ACC112 (cell line): ENCODE measurements around the gene COL26A1.
"Not testable (repeated sequence)": the region's sequence is repeated elsewhere in the genome, so short reads cannot be mapped to it uniquely, and the experiment has no call there.

ENCODE experiments used
- H2AFZ ChIP-seq: fragments of 200-600 bp; sonication (generic); one replicate; pipeline ENCODE4 v1.6.0; 2017; ENCODE audit warnings: antibody characterized with exemption, low read length; ENCODE audit not compliant: unreplicated experiment
- H3K27ac ChIP-seq: fragments of 200-600 bp; sonication (generic); 2 replicates; pipeline ENCODE4 v1.5.1; 2014; ENCODE audit warnings: low read depth, mild to moderate bottlenecking, antibody characterized with exemption, low read length, moderate library complexity
- H3K27me3 ChIP-seq: fragments of 200-600 bp; sonication (generic); 2 replicates; pipeline ENCODE4 v1.6.1; 2014; ENCODE audit warnings: mild to moderate bottlenecking, antibody characterized with exemption, low read length, moderate library complexity, mixed read lengths; ENCODE audit not compliant: insufficient read depth
- H3K36me3 ChIP-seq: fragments of 200-600 bp; sonication (generic); 2 replicates; pipeline ENCODE4 v1.6.1; 2016; ENCODE audit warnings: mild to moderate bottlenecking, antibody characterized with exemption, low read length, moderate library complexity, mixed read lengths; ENCODE audit not compliant: insufficient read depth
- H3K4me1 ChIP-seq: fragments of 200-600 bp; sonication (generic); one replicate; pipeline ENCODE4 v1.6.1; 2016; ENCODE audit warnings: low read length, mixed read lengths; ENCODE audit not compliant: insufficient read depth, unreplicated experiment, control insufficient read depth
- H3K4me3 ChIP-seq: fragments of 200-600 bp; sonication (generic); 2 replicates; pipeline ENCODE4 v1.5.1; 2014; ENCODE audit warnings: mild to moderate bottlenecking, low read depth, low read length
- H3K79me2 ChIP-seq: fragments of 200-600 bp; sonication (generic); one replicate; pipeline ENCODE4 v1.6.0; 2016; ENCODE audit warnings: low read length; ENCODE audit not compliant: control insufficient read depth, unreplicated experiment, insufficient read depth

COL26A1 gene

DNA sequence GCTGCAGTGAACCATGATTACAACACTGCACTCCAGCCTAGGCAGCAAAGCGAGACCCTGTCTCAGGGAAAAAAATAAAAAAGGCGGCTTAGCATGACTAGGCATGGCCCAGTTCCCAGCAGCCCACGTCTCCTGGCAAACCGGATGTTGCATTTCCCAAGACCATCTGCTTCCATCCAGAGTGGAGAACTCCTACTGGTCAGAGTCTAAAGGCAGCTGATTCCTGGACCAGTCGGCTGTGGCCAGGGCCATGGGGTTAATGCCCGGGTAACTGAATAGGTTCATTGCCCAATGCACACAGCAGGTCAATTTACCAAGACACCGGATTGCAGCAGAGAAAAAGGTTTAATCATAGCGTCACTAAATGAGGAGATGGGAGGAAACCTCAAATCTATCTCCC lies 133.3 kb downstream of the COL26A1 start:
- Histone ChIP-seq H3K27me3 (peaks cover 38% of the 10 kb centered on the region; the same call in 1 of the 2 replicates), H3K79me2 (no peaks in the 10 kb centered on the region), H2AFZ (no peak overlapping the region), H3K27ac (no peak overlapping the region), H3K36me3 (no peaks in the 10 kb centered on the region), H3K4me1 (no peaks in the 10 kb centered on the region), H3K4me3 (no peak overlapping the region)

DNA sequence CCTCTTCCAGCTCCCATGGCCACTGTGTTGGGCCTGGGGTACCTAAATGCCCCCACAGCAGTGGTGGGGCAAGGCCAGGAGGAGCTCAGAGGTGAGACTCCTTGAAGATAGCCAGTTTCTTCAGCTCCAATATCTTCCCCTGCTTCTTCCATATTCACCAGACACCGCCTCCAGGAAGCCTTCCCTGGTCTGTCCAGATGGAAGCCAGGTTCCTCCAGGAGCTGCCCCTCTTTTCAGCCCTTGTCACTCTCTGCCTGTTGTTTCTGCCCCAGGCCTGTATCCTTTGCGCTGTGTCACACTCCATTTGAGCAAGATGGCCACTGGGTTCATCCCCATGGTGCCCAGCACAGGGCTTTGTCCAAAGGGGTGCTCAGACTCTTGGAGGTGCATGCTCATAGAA lies 138.7 kb downstream of the COL26A1 start:
- no peaks in the 10 kb centered on the region for H3K4me1 ChIP-seq
- peaks cover 26% of the 10 kb centered on the region for H3K27me3 ChIP-seq
- H3K27ac ChIP-seq, result no peak overlapping the region
- no peak overlapping the region for H2AFZ ChIP-seq
- no peaks in the 10 kb centered on the region for H3K36me3 ChIP-seq
- H3K4me3 ChIP-seq, result no peak overlapping the region
- H3K79me2 ChIP-seq, result no peaks in the 10 kb centered on the region

DNA sequence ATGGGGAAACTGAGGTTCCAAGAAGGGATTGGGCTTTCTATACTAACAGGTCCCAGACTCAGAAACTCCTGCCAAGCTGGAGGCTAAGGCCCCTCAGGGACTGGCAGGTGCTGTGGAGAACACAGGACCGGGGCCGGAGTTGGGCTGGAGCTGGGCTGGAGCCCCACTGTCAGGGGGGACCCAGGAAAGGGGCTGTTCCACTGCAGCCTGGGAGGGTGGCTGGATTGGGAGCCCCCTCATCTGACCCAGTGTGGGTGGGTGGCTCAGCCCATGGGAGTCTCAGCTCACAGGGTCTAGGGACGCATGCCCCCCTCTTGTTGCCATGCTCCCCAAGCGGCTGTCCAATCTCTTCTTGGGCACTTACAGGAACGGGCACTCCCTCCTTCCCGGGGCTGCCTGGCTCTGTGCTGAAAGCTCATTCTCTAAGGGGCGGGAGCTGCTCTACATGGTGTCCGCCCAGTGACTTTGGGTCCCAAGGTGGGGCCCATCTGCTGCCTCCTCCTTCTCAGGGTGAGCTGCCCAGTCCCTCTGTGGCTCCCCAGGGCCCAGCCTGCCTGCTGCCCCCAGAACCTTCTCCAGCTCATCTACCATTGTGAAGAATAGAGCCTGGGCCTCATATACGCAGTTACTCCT lies 139.9 kb downstream of the COL26A1 start:
- Histone ChIP-seq H3K36me3 (no peaks in the 10 kb centered on the region), H3K27ac (no peak overlapping the region), H3K27me3 (peaks cover 38% of the 10 kb centered on the region)

DNA sequence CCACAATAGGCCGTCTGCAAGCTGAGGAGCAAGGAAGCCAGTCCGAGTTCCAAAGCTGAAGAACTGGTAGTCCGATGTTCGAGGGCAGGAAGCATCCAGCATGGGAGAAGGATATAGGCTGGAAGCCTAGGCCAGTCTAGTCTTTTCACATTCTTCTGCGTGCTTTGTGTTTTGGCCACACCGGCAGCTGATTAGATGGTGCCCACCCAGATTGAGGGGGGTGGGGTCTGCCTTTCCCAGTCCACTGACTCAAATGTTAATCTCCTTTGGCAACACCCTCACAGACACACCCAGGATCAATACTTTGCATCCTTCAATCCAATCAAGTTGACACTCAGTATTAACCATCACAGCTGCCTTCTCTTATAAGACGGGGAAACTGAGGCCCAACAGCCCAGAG lies 142.8 kb downstream of the COL26A1 start:
- H3K27me3 ChIP-seq, result peaks cover 38% of the 10 kb centered on the region
- not testable (repeated sequence) for H3K27ac ChIP-seq

More for the DNA sequence above, 139.9 kb downstream of the COL26A1 start:
- Histone ChIP-seq H3K79me2 (no peaks in the 10 kb centered on the region), H2AFZ (no peak overlapping the region), H3K4me1 (no peaks in the 10 kb centered on the region), H3K4me3 (no peak overlapping the region)

DNA sequence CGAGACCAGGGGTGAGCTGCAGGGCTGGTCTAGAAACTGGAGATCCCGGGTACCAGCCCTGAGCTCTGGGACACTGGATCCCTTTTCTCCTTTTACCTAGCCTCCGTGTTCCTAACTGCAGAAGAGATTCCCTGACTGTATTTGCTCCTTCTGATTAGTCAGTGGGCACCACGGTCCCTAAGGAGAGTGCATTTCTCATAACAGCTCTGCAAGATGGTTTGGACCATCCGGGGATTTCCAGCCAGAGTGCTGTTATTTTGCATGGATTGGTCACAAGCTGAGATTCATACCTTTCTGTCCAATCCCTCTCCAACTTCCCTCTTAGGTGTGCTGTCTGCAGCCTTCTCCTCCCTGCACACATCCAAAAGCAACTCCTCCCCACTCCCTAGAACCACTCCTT lies 143.9 kb downstream of the COL26A1 start:
- no peaks in the 10 kb centered on the region for H3K4me1 ChIP-seq
- H3K27me3 ChIP-seq, result peaks cover 39% of the 10 kb centered on the region
- H3K4me3 ChIP-seq, result no peak overlapping the region
- H3K79me2 ChIP-seq, result no peaks in the 10 kb centered on the region
- H3K27ac ChIP-seq, result no peak overlapping the region
- H2AFZ ChIP-seq, result no peak overlapping the region
- no peaks in the 10 kb centered on the region for H3K36me3 ChIP-seq

More for the DNA sequence above, 142.8 kb downstream of the COL26A1 start:
- H3K4me3 ChIP-seq, H2AFZ ChIP-seq, H3K4me1 ChIP-seq, H3K79me2 ChIP-seq, H3K36me3 ChIP-seq: not testable (repeated sequence)

DNA sequence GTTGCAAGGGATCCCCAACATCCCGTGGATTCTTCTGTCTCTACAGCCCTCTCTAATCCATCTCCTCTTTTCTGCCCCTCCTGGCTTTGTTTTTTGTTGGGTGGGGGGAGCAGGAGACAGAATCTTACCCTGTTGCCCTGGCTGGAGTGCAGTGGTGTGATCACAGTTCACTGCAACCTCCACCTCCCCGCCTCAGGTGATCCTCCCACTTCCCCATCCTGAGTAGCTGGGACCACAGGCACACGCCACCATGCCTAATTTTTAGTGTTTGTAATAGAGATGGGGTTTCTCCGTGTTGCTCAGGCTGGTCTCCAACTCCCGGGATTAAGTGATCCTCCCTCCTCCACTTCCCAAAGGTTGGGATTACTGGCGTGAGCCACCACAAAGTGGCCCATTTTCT lies 144.7 kb downstream of the COL26A1 start:
- Histone ChIP-seq H3K4me3 (no peak overlapping the region), H3K4me1 (no peaks in the 10 kb centered on the region), H3K36me3 (no peaks in the 10 kb centered on the region), H3K27me3 (peaks cover 42% of the 10 kb centered on the region), H2AFZ (no peak overlapping the region), H3K79me2 (no peaks in the 10 kb centered on the region), H3K27ac (no peak overlapping the region)

DNA sequence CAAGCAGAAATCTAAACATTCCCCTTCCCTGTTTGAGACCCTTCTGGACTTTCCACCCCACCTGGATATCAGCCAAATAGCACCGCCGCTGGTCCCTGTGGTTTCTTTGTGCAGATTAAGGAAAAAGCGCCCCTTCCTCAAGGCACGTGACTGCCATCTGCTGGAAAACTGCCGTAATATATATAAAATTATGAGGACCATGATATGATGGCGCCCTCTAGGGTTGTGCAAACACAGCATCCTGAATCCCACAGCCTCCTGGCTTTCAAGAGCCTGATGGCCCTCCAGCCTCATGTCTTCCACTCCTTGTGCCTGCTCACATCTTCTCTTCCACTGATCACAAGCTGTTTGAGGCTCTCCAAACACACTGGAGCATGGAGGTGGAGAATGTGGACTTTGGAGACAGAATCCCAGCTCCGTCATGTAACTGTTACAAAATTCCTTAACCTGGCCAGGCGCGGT lies 145.1 kb downstream of the COL26A1 start:
- Histone ChIP-seq H3K4me1 (no peaks in the 10 kb centered on the region), H3K4me3 (no peak overlapping the region), H3K79me2 (no peaks in the 10 kb centered on the region), H2AFZ (no peak overlapping the region), H3K27ac (no peak overlapping the region), H3K36me3 (no peaks in the 10 kb centered on the region), H3K27me3 (peaks cover 46% of the 10 kb centered on the region)

DNA sequence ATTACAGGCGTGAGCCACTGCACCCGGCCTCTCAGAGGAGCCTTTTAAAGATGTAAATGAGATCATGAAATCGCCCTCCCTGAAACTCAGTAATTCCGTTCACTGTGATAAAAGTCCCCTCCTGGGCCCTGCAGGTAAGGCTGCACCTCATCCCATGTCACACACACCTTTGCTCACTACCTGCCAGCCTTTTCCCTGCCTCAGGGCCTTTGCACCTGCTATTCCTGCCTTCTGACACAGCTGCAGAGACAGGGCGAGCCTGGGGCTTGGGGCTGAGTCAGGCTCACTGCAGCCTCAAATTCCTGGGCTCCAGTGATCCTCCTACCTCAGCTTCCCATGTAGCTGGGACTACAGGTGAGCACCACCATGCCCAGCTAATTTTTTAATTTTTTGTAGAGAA lies 147.6 kb downstream of the COL26A1 start:
- Histone ChIP-seq H2AFZ (no peak overlapping the region), H3K36me3 (no peaks in the 10 kb centered on the region), H3K4me1 (no peaks in the 10 kb centered on the region), H3K27ac (no peak overlapping the region), H3K27me3 (peaks cover 62% of the 10 kb centered on the region), H3K4me3 (no peak overlapping the region), H3K79me2 (no peaks in the 10 kb centered on the region)

DNA sequence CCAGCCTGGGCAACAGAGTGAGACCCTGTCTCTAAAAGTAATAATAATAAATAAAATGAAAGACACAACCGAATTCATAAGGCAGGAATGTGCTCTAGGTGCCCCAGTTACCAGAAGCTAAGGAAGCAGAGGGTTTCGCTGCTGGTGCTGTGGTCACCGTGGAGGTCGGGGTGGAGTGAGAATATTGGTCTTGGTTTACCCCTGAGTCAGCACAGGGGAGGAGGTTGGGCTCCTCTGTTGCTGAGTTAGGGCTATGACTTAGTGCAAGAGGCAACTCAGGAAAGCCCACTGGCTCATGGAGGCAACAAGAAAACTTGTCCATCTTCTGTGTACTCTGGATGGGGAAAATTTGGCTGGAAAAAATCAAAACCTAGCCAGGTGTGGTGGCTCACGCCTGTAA lies 149.3 kb downstream of the COL26A1 start:
- Histone ChIP-seq H3K4me1 (no peaks in the 10 kb centered on the region), H3K79me2 (no peaks in the 10 kb centered on the region), H3K27ac (no peak overlapping the region), H3K4me3 (no peak overlapping the region), H2AFZ (no peak overlapping the region), H3K27me3 (peaks cover 58% of the 10 kb centered on the region), H3K36me3 (no peaks in the 10 kb centered on the region)

DNA sequence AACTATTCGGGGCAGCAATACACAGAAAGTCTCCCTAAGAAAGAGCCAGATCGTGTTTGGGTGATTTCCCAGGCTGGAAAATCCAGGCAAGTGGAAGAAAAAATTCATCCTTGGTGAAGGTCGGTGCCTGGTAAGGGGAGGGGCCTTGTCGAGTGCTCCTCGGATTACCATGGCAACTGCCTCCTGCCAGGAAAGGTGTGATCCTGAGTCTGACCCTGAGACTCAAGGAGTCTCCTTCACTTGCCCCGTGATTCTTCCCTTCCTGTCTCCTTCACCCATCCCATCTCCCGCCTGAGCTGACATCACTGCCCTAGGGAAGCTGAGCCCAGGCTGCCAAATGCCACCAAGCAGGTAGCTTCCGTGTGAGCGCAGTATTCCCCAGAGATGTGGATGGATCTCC lies 154.2 kb downstream of the COL26A1 start:
- no peaks in the 10 kb centered on the region for H3K79me2 ChIP-seq
- H3K36me3 ChIP-seq, result no peaks in the 10 kb centered on the region

DNA sequence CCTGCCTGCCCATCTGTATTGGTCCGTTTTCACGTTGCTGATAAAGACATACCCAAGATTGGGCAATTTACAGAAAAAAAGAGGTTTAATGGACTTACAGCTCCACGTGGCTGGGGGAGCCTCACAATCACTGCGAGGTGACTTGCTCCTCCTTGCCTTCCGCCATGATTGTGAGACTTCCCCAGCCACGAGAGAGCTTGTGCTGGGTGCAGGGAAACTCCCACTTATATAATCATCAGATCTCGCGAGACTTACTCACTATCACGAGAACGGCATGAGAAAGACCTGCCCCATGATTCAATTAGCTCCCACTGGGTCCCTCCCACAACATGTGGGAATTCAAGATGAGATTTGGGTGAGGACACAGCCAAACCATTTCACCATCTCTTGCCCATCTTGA lies 154.6 kb downstream of the COL26A1 start:
- H2AFZ ChIP-seq, result no peak overlapping the region
- no peak overlapping the region for H3K4me3 ChIP-seq
- H3K27me3 ChIP-seq, result peaks cover 61% of the 10 kb centered on the region
- H3K79me2 ChIP-seq, result no peaks in the 10 kb centered on the region
- H3K36me3 ChIP-seq, result no peaks in the 10 kb centered on the region
- H3K27ac ChIP-seq, result no peak overlapping the region
- H3K4me1 ChIP-seq, result no peaks in the 10 kb centered on the region

More for the DNA sequence above, 154.2 kb downstream of the COL26A1 start:
- H3K27me3 ChIP-seq, result peaks cover 59% of the 10 kb centered on the region
- no peaks in the 10 kb centered on the region for H3K4me1 ChIP-seq
- H3K27ac ChIP-seq, result no peak overlapping the region
- H3K4me3 ChIP-seq, result no peak overlapping the region
- no peak overlapping the region for H2AFZ ChIP-seq
